ENCODE data around the gene DISP1.

The DISP1 gene

GRCh38 chr1:222814536-222815439 is at the start of gene DISP1:
Gene DISP1 (plus strand): TSS chr1:222815039. CDS start chr1:222942824, 127,785 bp downstream.
- DNase-seq (ENCODE audit: low spot score) = peak; percentile 73

- DNase-seq (ENCODE audit: low spot score) = no peak
Measured at GRCh38 chr1:222767152-222767571, 47.7 kb upstream of the DISP1 start.

- DNase-seq (ENCODE audit: low spot score) = no peak
Measured at GRCh38 chr1:222768592-222768991, 46.2 kb upstream of the DISP1 start.

- DNase-seq (ENCODE audit: low spot score) = peak; percentile 11
Measured at GRCh38 chr1:222769181-222769580, 45.7 kb upstream of the DISP1 start.

- DNase-seq (ENCODE audit: low spot score) = no peak
Measured at GRCh38 chr1:222769971-222770620, 44.7 kb upstream of the DISP1 start.

GRCh38 chr1:222772996-222773379 is 41.9 kb upstream of the DISP1 start:
- DNase-seq (ENCODE audit: low spot score) = no peak

GRCh38 chr1:222777463-222777862 is 37.4 kb upstream of the DISP1 start:
- no peak for DNase-seq (ENCODE audit: low spot score)

GRCh38 chr1:222777977-222778376 is 36.9 kb upstream of the DISP1 start:
- DNase-seq (ENCODE audit: low spot score) = no peak

GRCh38 chr1:222781251-222781650 is 33.6 kb upstream of the DISP1 start:
- no peak for DNase-seq (ENCODE audit: low spot score)

GRCh38 chr1:222783051-222783450 is 31.8 kb upstream of the DISP1 start:
- no peak for DNase-seq (ENCODE audit: low spot score)

- DNase-seq (ENCODE audit: low spot score) = no peak
Measured at GRCh38 chr1:222784371-222784770, 30.5 kb upstream of the DISP1 start.

- DNase-seq (ENCODE audit: low spot score) = no peak
Measured at GRCh38 chr1:222784916-222785315, 29.9 kb upstream of the DISP1 start.

GRCh38 chr1:222785529-222785928 is 29.3 kb upstream of the DISP1 start:
- DNase-seq (ENCODE audit: low spot score) = no peak

GRCh38 chr1:222786121-222786520 is 28.7 kb upstream of the DISP1 start:
- DNase-seq (ENCODE audit: low spot score) = no peak

- DNase-seq (ENCODE audit: low spot score) = no peak
Measured at GRCh38 chr1:222787729-222788128, 27.1 kb upstream of the DISP1 start.

GRCh38 chr1:222788402-222789156 is 26.3 kb upstream of the DISP1 start:
- no peak for DNase-seq (ENCODE audit: low spot score)

- DNase-seq (ENCODE audit: low spot score) = no peak
Measured at GRCh38 chr1:222790115-222790514, 24.7 kb upstream of the DISP1 start.

- peak; percentile 20 for DNase-seq (ENCODE audit: low spot score)
Measured at GRCh38 chr1:222790520-222790919, 24.3 kb upstream of the DISP1 start.

GRCh38 chr1:222791006-222791710 is 23.7 kb upstream of the DISP1 start:
- no peak for DNase-seq (ENCODE audit: low spot score)

GRCh38 chr1:222792744-222793143 is 22.1 kb upstream of the DISP1 start:
- DNase-seq (ENCODE audit: low spot score) = no peak

GRCh38 chr1:222794656-222795474 is 20.0 kb upstream of the DISP1 start:
- DNase-seq (ENCODE audit: low spot score) = no peak

Measured in activated CD4-positive, alpha-beta T cell treated with anti-CD3 and anti-CD28 coated beads, Interleukin-2, Interleukin-4, amounts not matched to agents 100 ng/mL and 50 ng/mL, durations not matched to agents 16 hours and 8 hours (primary cell).